Liver (tissue), 9 donors: Measurements from ENCODE around the gene ATP7B. TPM values are rescaled to one million over a fixed set of nuclear protein-coding genes. Genes with fewer than 3 reads are reported as not detected.
A peak's percentile ranks its signal among the peaks of the same experiment; 100 is the strongest.

Experiments used
- DNase-seq: peaks from one replicate; pipeline ENCODE4 v3.0.0-alpha.2; 2017; ENCODE audit warnings: low spot score
- H3K27ac ChIP-seq, 2 donors: one replicate each; pipeline ENCODE4 v1.7.0; 2013; ENCODE audit warnings: inconsistent platforms in 2 of 2, low read length in 2 of 2, control low read depth in 1 of 2, low read depth in 1 of 2, mild to moderate bottlenecking in 1 of 2
- H3K27me3 ChIP-seq, 4 donors: one replicate each; pipeline versions ENCODE4 v1.6.1 to v1.7.0; 2013; ENCODE audit warnings: low read length in 3 of 4, inconsistent platforms in 1 of 4, mild to moderate bottlenecking in 1 of 4, moderate library complexity in 1 of 4; ENCODE audit not compliant: control insufficient read depth in 4 of 4, insufficient read depth in 4 of 4
- H3K36me3 ChIP-seq, 4 donors: one replicate each; pipeline versions ENCODE4 v1.6.1 to v1.7.0; 2013; ENCODE audit warnings: low read length in 3 of 4, mild to moderate bottlenecking in 3 of 4, low read depth in 1 of 4, moderate library complexity in 1 of 4; ENCODE audit not compliant: control insufficient read depth in 4 of 4, insufficient read depth in 3 of 4
- H3K4me1 ChIP-seq, 4 donors: one replicate each; pipeline versions ENCODE4 v1.6.1 to v1.7.0; 2013; ENCODE audit warnings: low read length in 3 of 4, mild to moderate bottlenecking in 3 of 4, moderate library complexity in 1 of 4; ENCODE audit not compliant: control insufficient read depth in 4 of 4, insufficient read depth in 4 of 4
- H3K4me3 ChIP-seq, 3 donors: one replicate each; pipeline versions ENCODE4 v1.6.1 to v1.7.0; 2013; ENCODE audit warnings: low read length in 3 of 3, control low read depth in 1 of 3, low read depth in 1 of 3, mild to moderate bottlenecking in 1 of 3
- H3K9ac ChIP-seq, 2 donors: one replicate each; pipeline ENCODE4 v1.7.0; 2013; ENCODE audit warnings: low read length in 2 of 2, mild to moderate bottlenecking in 2 of 2, moderate library complexity in 2 of 2, control low read depth in 1 of 2, low read depth in 1 of 2
- H3K9me3 ChIP-seq, 4 donors: one replicate each; pipeline versions ENCODE4 v1.6.1 to v1.7.0; 2013; ENCODE audit warnings: low read length in 3 of 4; ENCODE audit not compliant: control insufficient read depth in 4 of 4
- EGR1 ChIP-seq, 2 donors: IDR thresholded peaks; 2 replicates each; pipeline ENCODE4 v1.6.1; 2016 to 2018; ENCODE audit warnings: antibody characterized with exemption in 2 of 2, low read depth in 2 of 2
- FOXA1 ChIP-seq: IDR thresholded peaks from 2 replicates; pipeline ENCODE4 v1.6.1; 2016; ENCODE audit warnings: antibody characterized with exemption
- FOXA2 ChIP-seq: IDR thresholded peaks from 2 replicates; pipeline ENCODE4 v1.6.1; 2016; ENCODE audit warnings: antibody characterized with exemption
- GABPA ChIP-seq, 2 donors: IDR thresholded peaks in 1 of 2; conservative IDR thresholded peaks in 1 of 2; 2 replicates each; pipeline ENCODE4 v1.6.1; 2016; ENCODE audit warnings: antibody characterized with exemption in 2 of 2, mild to moderate bottlenecking in 1 of 2, moderate library complexity in 1 of 2
- HNF4A ChIP-seq, 2 donors: conservative IDR thresholded peaks; 2 replicates each; pipeline ENCODE4 v1.6.1; 2016; ENCODE audit warnings: antibody characterized with exemption in 2 of 2, mild to moderate bottlenecking in 2 of 2
- HNF4G ChIP-seq: IDR thresholded peaks from 2 replicates; pipeline ENCODE4 v1.6.1; 2016; ENCODE audit warnings: antibody characterized with exemption
- JUND ChIP-seq, 2 donors: IDR thresholded peaks; 2 replicates each; pipeline ENCODE4 v1.6.1; 2016; ENCODE audit warnings: antibody characterized with exemption in 2 of 2
- NR2F2 ChIP-seq: IDR thresholded peaks from 2 replicates; pipeline ENCODE4 v1.6.1; 2016; ENCODE audit warnings: antibody characterized with exemption
- RAD21 ChIP-seq, 2 donors: IDR thresholded peaks; 2 replicates each; pipeline ENCODE4 v1.6.1; 2016; ENCODE audit warnings: antibody characterized with exemption in 2 of 2, mild to moderate bottlenecking in 2 of 2
- REST ChIP-seq: IDR thresholded peaks from 2 replicates; pipeline ENCODE4 v1.6.1; 2016; ENCODE audit warnings: antibody characterized with exemption, mild to moderate bottlenecking
- RXRA ChIP-seq, 2 donors: IDR thresholded peaks; 2 replicates each; pipeline ENCODE4 v1.6.1; 2017 to 2018; ENCODE audit warnings: antibody characterized with exemption in 2 of 2, mild to moderate bottlenecking in 1 of 2
- SP1 ChIP-seq: IDR thresholded peaks from 2 replicates; pipeline ENCODE4 v1.6.1; 2018; ENCODE audit warnings: antibody characterized with exemption, mild to moderate bottlenecking
- TAF1 ChIP-seq: conservative IDR thresholded peaks from 2 replicates; pipeline ENCODE4 v1.6.1; 2016; ENCODE audit warnings: antibody characterized with exemption, mild to moderate bottlenecking
- YY1 ChIP-seq: IDR thresholded peaks from 2 replicates; pipeline ENCODE4 v1.6.1; 2016; ENCODE audit warnings: antibody characterized with exemption, mild to moderate bottlenecking
- WGBS: extraction: QIAGEN DNeasy Blood & Tissue Kit; methylation state at CpG from one replicate; pipeline ENCODE4 v1.1.7; 2013; 5-methylcytosine and 5-hydroxymethylcytosine counted together
- polyA plus RNA-seq, 2 donors: library from polyadenylated mRNA; stranded (reverse) in 1 of 2; unstranded in 1 of 2; fragments of 200-250 nt in 1 of 2; fragments of >200 nt in 1 of 2; fragmentation: Nextera tagmentation in 1 of 2; extraction: Ambion mirVana in 1 of 2; gene quantifications; one replicate each; pipeline versions ENCODE4 v1.2.1 to v1.2.3, GENCODE V29; 2013 to 2015
- total RNA-seq, 2 donors: library from RNA; depleted of rRNA; stranded (reverse); fragments of >200 nt; gene quantifications; one replicate each; pipeline ENCODE4 v1.2.3, GENCODE V29; 2014
- TF ChIP-seq, protein P1 (sequence below): fragments of 150-350 bp; IDR thresholded peaks from 2 replicates; pipeline ENCODE4 v1.5.1; 2017; ENCODE audit warnings: improper control_type of control experiment, low read depth, low read length; ENCODE audit not compliant: missing input control
- TF ChIP-seq, protein P2 (sequence below): IDR thresholded peaks from 2 replicates; pipeline ENCODE4 v1.6.1; 2016; ENCODE audit warnings: antibody characterized with exemption
- donor health status: healthy.
- donor health status: healthy.
- donor health status: healthy.
- donor health status: healthy.
- donor health status: healthy.

ATP7B gene
- total and polyA plus RNA-seq, 4 donors: 8.0 to 37.7 (median 22.1) TPM

GRCh38 chr13:51924756-51925544 lies 86.3 kb downstream of the ATP7B start:
- 90% methylated on average over 9 of the region's 9 CpGs for WGBS
- H3K36me3 ChIP-seq: peaks cover 0 to 9% (median 4%) of the 10 kb centered on the region in 4 donors

DNA sequence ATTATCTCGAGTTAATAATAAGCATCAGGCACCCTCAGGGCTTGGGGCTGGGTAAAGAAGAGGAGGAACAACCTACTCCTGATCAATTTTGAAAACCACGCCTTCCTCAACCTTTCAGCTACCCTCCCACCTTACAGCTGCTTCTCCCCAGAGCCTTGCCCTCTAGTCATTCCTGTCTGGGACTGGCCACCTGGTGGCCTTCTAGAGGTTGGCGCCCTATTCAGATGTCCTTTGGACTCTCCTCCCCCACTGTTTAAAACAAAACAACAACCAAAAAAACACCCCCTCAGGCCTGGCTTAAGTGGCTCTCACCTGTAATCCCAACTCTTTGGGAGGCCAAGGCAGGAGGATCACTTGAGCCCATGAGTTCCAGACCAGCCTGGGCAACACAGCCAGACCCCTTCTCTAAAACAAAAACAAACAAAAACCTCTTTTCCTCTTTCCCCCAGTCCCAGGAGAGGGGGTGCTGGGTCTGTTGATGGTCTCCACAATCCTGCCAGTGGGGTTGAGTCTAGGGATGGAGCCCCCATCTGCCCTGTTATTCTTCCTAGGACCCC lies 87.2 kb downstream of the ATP7B start:
- Histone ChIP-seq H3K4me1 (peaks cover 0 to 11% (median 5%) of the 10 kb centered on the region in 4 donors), H3K9me3 (no peaks in the 10 kb centered on the region), H3K4me3 (no peak overlapping the region), H3K9ac (no peak overlapping the region), H3K27ac (no peak overlapping the region), H3K36me3 (peaks cover 0 to 6% (median 1%) of the 10 kb centered on the region in 4 donors), H3K27me3 (no peaks in the 10 kb centered on the region)
- WGBS: 69% methylated on average over 3 of the region's 3 CpGs
- no peak for DNase-seq
- TF ChIP-seq HNF4G (peak; percentile 69), JUND (IDR thresholded peaks at IDR 0.05) (no peak), RAD21 (IDR thresholded peaks at IDR 0.05) (peak; percentile 65 to 75), RXRA (IDR thresholded peaks at IDR 0.05) (peak in 1 of 2 donors; percentile 34), HNF4A (conservative IDR thresholded peaks at IDR 0.05) (peak; percentile 78 to 84)
- TF ChIP-seq, protein P1, sequence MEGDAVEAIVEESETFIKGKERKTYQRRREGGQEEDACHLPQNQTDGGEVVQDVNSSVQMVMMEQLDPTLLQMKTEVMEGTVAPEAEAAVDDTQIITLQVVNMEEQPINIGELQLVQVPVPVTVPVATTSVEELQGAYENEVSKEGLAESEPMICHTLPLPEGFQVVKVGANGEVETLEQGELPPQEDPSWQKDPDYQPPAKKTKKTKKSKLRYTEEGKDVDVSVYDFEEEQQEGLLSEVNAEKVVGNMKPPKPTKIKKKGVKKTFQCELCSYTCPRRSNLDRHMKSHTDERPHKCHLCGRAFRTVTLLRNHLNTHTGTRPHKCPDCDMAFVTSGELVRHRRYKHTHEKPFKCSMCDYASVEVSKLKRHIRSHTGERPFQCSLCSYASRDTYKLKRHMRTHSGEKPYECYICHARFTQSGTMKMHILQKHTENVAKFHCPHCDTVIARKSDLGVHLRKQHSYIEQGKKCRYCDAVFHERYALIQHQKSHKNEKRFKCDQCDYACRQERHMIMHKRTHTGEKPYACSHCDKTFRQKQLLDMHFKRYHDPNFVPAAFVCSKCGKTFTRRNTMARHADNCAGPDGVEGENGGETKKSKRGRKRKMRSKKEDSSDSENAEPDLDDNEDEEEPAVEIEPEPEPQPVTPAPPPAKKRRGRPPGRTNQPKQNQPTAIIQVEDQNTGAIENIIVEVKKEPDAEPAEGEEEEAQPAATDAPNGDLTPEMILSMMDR: peak; percentile 42
- TF ChIP-seq, protein P2, sequence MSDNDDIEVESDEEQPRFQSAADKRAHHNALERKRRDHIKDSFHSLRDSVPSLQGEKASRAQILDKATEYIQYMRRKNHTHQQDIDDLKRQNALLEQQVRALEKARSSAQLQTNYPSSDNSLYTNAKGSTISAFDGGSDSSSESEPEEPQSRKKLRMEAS: no peak

More at GRCh38 chr13:51924756-51925544, 86.3 kb downstream of the ATP7B start:
- H3K9me3 ChIP-seq: no peaks in the 10 kb centered on the region
- no peak overlapping the region for H3K27ac ChIP-seq
- no peak overlapping the region for H3K9ac ChIP-seq
- H3K4me1 ChIP-seq: peaks cover 0 to 11% (median 5%) of the 10 kb centered on the region in 4 donors
- no peak for DNase-seq
- no peak for TF ChIP-seq HNF4A (conservative IDR thresholded peaks at IDR 0.05)
- no peak for TF ChIP-seq EGR1 (IDR thresholded peaks at IDR 0.05; ENCODE audit: low read depth in 2 of 2)
- no peak for TF ChIP-seq NR2F2
- TF ChIP-seq TAF1: no peak
- TF ChIP-seq, protein P1: no peak
- no peak for TF ChIP-seq FOXA2
- no peak for TF ChIP-seq FOXA1
- TF ChIP-seq HNF4G: no peak
- TF ChIP-seq SP1: no peak
- TF ChIP-seq, protein P2: no peak
- no peak for TF ChIP-seq RXRA (IDR thresholded peaks at IDR 0.05)
- no peak for TF ChIP-seq GABPA (IDR thresholded peaks at IDR 0.05 in 1 of 2, conservative IDR thresholded peaks at IDR 0.05 in 1 of 2)
- no peak for TF ChIP-seq YY1
- no peak for TF ChIP-seq JUND (IDR thresholded peaks at IDR 0.05)
- no peak for TF ChIP-seq REST
- no peak for TF ChIP-seq RAD21 (IDR thresholded peaks at IDR 0.05)
- H3K27me3 ChIP-seq: no peaks in the 10 kb centered on the region
- no peak overlapping the region for H3K4me3 ChIP-seq
